Measurements from ENCODE around the gene VILL.

- TF ChIP-seq, protein P1, sequence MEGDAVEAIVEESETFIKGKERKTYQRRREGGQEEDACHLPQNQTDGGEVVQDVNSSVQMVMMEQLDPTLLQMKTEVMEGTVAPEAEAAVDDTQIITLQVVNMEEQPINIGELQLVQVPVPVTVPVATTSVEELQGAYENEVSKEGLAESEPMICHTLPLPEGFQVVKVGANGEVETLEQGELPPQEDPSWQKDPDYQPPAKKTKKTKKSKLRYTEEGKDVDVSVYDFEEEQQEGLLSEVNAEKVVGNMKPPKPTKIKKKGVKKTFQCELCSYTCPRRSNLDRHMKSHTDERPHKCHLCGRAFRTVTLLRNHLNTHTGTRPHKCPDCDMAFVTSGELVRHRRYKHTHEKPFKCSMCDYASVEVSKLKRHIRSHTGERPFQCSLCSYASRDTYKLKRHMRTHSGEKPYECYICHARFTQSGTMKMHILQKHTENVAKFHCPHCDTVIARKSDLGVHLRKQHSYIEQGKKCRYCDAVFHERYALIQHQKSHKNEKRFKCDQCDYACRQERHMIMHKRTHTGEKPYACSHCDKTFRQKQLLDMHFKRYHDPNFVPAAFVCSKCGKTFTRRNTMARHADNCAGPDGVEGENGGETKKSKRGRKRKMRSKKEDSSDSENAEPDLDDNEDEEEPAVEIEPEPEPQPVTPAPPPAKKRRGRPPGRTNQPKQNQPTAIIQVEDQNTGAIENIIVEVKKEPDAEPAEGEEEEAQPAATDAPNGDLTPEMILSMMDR (IDR thresholded peaks at IDR 0.05; ENCODE audit: borderline replicate concordance, extremely low read depth, low read length, poor library complexity, severe bottlenecking) = no peak
- no peak for TF ChIP-seq EZH2 (IDR thresholded peaks at IDR 0.05; ENCODE audit: borderline replicate concordance, low read depth, low read length, severe bottlenecking)
These were observed 19.4 kb downstream of the VILL start for GRCh38 chr3:38009807-38010591.
